ENCODE results near the gene MBD3L5. TPM values are rescaled to one million over a fixed set of nuclear protein-coding genes. Genes with fewer than 3 reads are reported as not detected.
"Not testable (repeated sequence)": the region's sequence is repeated elsewhere in the genome, so short reads cannot be mapped to it uniquely, and the experiment has no call there.

MBD3L5 gene
- total and polyA plus RNA-seq, 2 experiments from 2014 or later: not detected

DNA sequence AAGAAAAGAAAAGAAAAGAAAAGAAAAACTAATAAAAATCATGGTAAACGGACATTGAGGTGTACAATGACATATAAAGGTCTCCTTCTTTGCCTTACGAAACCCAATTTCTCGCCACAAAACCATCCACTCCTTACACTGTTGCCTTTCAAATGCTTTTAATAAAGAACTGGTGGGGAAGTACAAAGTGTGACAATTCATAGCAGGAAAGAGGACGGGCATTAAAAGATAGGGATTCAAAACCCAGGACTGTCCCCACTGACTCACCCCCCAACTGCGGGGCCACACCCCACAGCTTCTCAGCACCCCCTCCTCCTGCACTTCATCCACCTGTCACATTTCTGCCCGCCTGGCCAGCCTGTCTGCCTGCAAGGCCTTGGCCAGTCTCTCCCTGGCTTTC, 11.6 kb upstream of the MBD3L5 start:
- no peak overlapping the region for H2AFZ ChIP-seq
- WGBS (ENCODE audit: low lambda C conversion rate, missing lambda C conversion rate): 81% methylated on average over 6 of the region's 6 CpGs

DNA sequence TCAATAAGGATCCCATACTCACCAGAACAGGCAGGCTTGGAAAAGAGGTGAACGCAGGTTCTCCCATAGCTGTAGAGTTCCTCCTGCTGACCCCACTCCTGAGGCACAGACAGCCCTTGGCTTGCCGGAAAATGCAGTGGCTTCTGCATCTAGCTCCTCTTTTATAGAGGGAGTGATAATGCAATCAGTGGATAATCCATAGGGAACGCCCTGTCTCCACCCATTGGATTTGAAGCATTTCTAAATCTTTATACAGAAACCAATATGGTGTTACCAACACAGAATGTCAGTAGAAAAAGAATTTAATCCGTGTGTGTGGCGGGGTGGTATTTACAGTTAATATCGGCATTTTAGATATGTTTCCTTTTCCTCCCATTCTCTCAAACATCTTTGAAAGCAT, 9.0 kb upstream of the MBD3L5 start, which contains the start of gene MBD3L2B:
Gene MBD3L2B (minus strand): TSS at position 101 of the 400 bp plus-strand sequence. CDS start 34 bp downstream, at position 67.
- DNase-seq (ENCODE audit: low spot score); H3K4me2 ChIP-seq; H2AFZ ChIP-seq; H3K9me3 ChIP-seq (ENCODE audit: low read depth); H3K9me2 ChIP-seq (replicated peaks; ENCODE audit: insufficient read depth); H3K79me2 ChIP-seq; H3K4me3 ChIP-seq; H3K4me1 ChIP-seq (ENCODE audit: insufficient read depth); H3K36me3 ChIP-seq (replicated peaks; ENCODE audit: insufficient read depth, low read depth); H3K27ac ChIP-seq; H3K27me3 ChIP-seq; H4K20me1 ChIP-seq (ENCODE audit: insufficient read depth, poor library complexity, severe bottlenecking): not testable (repeated sequence)
- WGBS (ENCODE audit: low lambda C conversion rate, missing lambda C conversion rate): no CpG with 5 or more reads among the region's 6 CpGs

More for the DNA sequence above, 11.6 kb upstream of the MBD3L5 start:
- Histone ChIP-seq H4K20me1 (ENCODE audit: insufficient read depth, poor library complexity, severe bottlenecking) (no peaks in the 10 kb centered on the region), H3K9me3 (ENCODE audit: low read depth) (no peaks in the 10 kb centered on the region), H3K9me2 (replicated peaks; ENCODE audit: insufficient read depth) (no peaks in the 10 kb centered on the region), H3K4me3 (no peak overlapping the region), H3K4me2 (no peak overlapping the region), H3K4me1 (ENCODE audit: insufficient read depth) (no peaks in the 10 kb centered on the region), H3K36me3 (replicated peaks; ENCODE audit: insufficient read depth, low read depth) (no peaks in the 10 kb centered on the region), H3K79me2 (no peaks in the 10 kb centered on the region), H3K27me3 (no peaks in the 10 kb centered on the region), H3K27ac (no peak overlapping the region)
- DNase-seq (ENCODE audit: low spot score): no peak
- TF ChIP-seq EZH2 (IDR thresholded peaks at IDR 0.05; ENCODE audit: borderline replicate concordance) (no peak), EZH2phosphoT487 (IDR thresholded peaks at IDR 0.05; ENCODE audit: low read depth, severe bottlenecking, unreplicated experiment) (no peak)
- TF ChIP-seq, protein P1, sequence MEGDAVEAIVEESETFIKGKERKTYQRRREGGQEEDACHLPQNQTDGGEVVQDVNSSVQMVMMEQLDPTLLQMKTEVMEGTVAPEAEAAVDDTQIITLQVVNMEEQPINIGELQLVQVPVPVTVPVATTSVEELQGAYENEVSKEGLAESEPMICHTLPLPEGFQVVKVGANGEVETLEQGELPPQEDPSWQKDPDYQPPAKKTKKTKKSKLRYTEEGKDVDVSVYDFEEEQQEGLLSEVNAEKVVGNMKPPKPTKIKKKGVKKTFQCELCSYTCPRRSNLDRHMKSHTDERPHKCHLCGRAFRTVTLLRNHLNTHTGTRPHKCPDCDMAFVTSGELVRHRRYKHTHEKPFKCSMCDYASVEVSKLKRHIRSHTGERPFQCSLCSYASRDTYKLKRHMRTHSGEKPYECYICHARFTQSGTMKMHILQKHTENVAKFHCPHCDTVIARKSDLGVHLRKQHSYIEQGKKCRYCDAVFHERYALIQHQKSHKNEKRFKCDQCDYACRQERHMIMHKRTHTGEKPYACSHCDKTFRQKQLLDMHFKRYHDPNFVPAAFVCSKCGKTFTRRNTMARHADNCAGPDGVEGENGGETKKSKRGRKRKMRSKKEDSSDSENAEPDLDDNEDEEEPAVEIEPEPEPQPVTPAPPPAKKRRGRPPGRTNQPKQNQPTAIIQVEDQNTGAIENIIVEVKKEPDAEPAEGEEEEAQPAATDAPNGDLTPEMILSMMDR (IDR thresholded peaks at IDR 0.05; ENCODE audit: poor library complexity): no peak

DNA sequence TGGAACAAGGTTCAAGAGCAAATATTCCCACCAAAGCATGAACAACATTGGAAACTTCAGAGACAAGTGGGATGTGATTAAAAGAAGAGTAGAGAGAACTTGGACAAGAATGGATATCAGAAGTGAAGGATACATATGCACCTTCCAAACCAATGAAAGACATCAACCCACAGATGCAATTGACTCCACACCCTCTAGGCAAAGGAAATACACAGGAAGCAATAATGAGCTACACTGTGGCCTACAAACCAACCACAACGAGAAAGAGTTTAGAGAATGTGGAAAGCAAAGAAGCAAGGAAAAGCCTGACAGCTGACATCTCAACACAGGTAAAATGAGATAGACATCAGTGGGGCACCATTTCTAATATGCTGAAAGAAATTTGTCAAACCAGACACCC, 1.6 kb upstream of the MBD3L5 start:
- no CpG with 5 or more reads among the region's 1 CpG for WGBS (ENCODE audit: low lambda C conversion rate, missing lambda C conversion rate)
- not testable (repeated sequence) for H3K4me2 ChIP-seq

DNA sequence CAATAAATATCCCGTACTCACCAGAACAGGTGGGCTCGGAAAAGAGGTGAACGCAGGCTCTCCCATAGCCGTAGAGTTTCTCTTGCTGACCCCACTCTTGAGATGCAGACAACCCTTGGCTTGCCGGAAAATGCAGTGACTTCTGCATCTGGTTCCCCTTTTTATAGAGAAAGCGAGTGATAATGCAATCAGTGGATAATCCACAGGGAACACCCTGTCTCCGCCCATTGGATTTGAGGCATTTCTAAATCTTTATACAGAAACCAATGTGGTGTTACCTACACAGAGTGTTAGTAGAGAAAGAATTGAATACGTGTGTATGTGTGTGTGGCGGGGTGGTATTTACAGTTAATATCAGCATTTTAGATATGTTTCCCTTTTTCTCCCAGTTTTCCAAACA, 9.7 kb downstream of the MBD3L5 start, which contains the start of gene MBD3L4:
Gene MBD3L4 (minus strand): TSS at position 101 of the 400 bp plus-strand sequence. CDS start 35 bp downstream, at position 66.
- H3K4me3 ChIP-seq; H2AFZ ChIP-seq; H3K36me3 ChIP-seq (replicated peaks; ENCODE audit: insufficient read depth, low read depth); H3K79me2 ChIP-seq; H3K27ac ChIP-seq; H4K20me1 ChIP-seq (ENCODE audit: insufficient read depth, poor library complexity, severe bottlenecking); H3K9me2 ChIP-seq (replicated peaks; ENCODE audit: insufficient read depth); H3K4me2 ChIP-seq; H3K4me1 ChIP-seq (ENCODE audit: insufficient read depth); H3K27me3 ChIP-seq; H3K9me3 ChIP-seq (ENCODE audit: low read depth); DNase-seq (ENCODE audit: low spot score): not testable (repeated sequence)
- 97% methylated on average over 2 of the region's 9 CpGs for WGBS (ENCODE audit: low lambda C conversion rate, missing lambda C conversion rate)

More for the DNA sequence above, 1.6 kb upstream of the MBD3L5 start:
- H3K9me3 ChIP-seq (ENCODE audit: low read depth); H3K4me1 ChIP-seq (ENCODE audit: insufficient read depth); H4K20me1 ChIP-seq (ENCODE audit: insufficient read depth, poor library complexity, severe bottlenecking); H2AFZ ChIP-seq; H3K4me3 ChIP-seq; H3K9me2 ChIP-seq (replicated peaks; ENCODE audit: insufficient read depth); H3K79me2 ChIP-seq; DNase-seq (ENCODE audit: low spot score); H3K27ac ChIP-seq; H3K27me3 ChIP-seq; H3K36me3 ChIP-seq (replicated peaks; ENCODE audit: insufficient read depth, low read depth): not testable (repeated sequence)

DNA sequence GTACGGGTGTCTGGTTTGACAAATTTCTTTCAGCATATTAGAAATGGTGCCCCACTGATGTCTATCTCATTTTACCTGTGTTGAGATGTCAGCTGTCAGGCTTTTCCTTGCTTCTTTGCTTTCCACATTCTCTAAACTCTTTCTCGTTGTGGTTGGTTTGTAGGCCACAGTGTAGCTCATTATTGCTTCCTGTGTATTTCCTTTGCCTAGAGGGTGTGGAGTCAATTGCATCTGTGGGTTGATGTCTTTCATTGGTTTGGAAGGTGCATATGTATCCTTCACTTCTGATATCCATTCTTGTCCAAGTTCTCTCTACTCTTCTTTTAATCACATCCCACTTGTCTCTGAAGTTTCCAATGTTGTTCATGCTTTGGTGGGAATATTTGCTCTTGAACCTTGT, 11.2 kb downstream of the MBD3L5 start:
- H2AFZ ChIP-seq: not testable (repeated sequence)
- WGBS (ENCODE audit: low lambda C conversion rate, missing lambda C conversion rate): no CpG with 5 or more reads among the region's 2 CpGs

DNA sequence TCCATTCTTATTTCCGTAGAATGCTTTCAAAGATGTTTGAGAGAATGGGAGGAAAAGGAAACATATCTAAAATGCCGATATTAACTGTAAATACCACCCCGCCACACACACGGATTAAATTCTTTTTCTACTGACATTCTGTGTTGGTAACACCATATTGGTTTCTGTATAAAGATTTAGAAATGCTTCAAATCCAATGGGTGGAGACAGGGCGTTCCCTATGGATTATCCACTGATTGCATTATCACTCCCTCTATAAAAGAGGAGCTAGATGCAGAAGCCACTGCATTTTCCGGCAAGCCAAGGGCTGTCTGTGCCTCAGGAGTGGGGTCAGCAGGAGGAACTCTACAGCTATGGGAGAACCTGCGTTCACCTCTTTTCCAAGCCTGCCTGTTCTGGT, 18.6 kb downstream of the MBD3L5 start, which contains the start of gene MBD3L2:
Gene MBD3L2 (plus strand): TSS at position 301 of the 400 bp plus-strand sequence. CDS start 53 bp downstream, at position 354.
- H3K27me3 ChIP-seq; H3K4me1 ChIP-seq (ENCODE audit: insufficient read depth); H3K27ac ChIP-seq; H3K9me2 ChIP-seq (replicated peaks; ENCODE audit: insufficient read depth); H2AFZ ChIP-seq; H3K9me3 ChIP-seq (ENCODE audit: low read depth); DNase-seq (ENCODE audit: low spot score); H3K4me3 ChIP-seq; H4K20me1 ChIP-seq (ENCODE audit: insufficient read depth, poor library complexity, severe bottlenecking); H3K4me2 ChIP-seq; H3K79me2 ChIP-seq; H3K36me3 ChIP-seq (replicated peaks; ENCODE audit: insufficient read depth, low read depth): not testable (repeated sequence)
- no CpG with 5 or more reads among the region's 7 CpGs for WGBS (ENCODE audit: low lambda C conversion rate, missing lambda C conversion rate)

More for the DNA sequence above, 11.2 kb downstream of the MBD3L5 start:
- H3K27ac ChIP-seq; H3K9me3 ChIP-seq (ENCODE audit: low read depth); H3K27me3 ChIP-seq; H3K4me3 ChIP-seq; H3K79me2 ChIP-seq; H3K4me1 ChIP-seq (ENCODE audit: insufficient read depth); H3K36me3 ChIP-seq (replicated peaks; ENCODE audit: insufficient read depth, low read depth); H3K9me2 ChIP-seq (replicated peaks; ENCODE audit: insufficient read depth); H3K4me2 ChIP-seq; H4K20me1 ChIP-seq (ENCODE audit: insufficient read depth, poor library complexity, severe bottlenecking); DNase-seq (ENCODE audit: low spot score): not testable (repeated sequence)

DNA sequence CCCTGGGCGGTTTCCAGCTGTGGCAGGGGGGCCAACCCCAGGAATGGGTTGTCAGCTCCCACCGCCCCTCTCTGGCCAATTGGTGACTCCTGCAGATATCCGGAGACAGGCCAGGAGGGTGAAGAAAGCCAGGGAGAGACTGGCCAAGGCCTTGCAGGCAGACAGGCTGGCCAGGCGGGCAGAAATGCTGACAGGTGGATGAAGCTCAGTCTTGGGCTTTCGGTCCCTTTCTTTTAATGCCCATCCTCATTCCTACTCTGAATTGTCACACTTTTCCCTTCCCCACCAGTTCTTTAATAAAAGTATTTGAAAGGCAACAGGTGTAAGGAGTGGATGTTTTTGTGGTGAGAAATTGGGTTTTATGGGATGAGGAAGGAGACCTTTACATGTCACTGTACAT, 21.0 kb downstream of the MBD3L5 start:
- H3K4me2 ChIP-seq; H3K36me3 ChIP-seq (replicated peaks; ENCODE audit: insufficient read depth, low read depth); H3K27ac ChIP-seq; H2AFZ ChIP-seq; H4K20me1 ChIP-seq (ENCODE audit: insufficient read depth, poor library complexity, severe bottlenecking); H3K4me3 ChIP-seq; H3K9me3 ChIP-seq (ENCODE audit: low read depth); H3K4me1 ChIP-seq (ENCODE audit: insufficient read depth); H3K79me2 ChIP-seq; DNase-seq (ENCODE audit: low spot score); H3K27me3 ChIP-seq; H3K9me2 ChIP-seq (replicated peaks; ENCODE audit: insufficient read depth): not testable (repeated sequence)
- WGBS (ENCODE audit: low lambda C conversion rate, missing lambda C conversion rate): 93% methylated on average over 3 of the region's 5 CpGs

DNA sequence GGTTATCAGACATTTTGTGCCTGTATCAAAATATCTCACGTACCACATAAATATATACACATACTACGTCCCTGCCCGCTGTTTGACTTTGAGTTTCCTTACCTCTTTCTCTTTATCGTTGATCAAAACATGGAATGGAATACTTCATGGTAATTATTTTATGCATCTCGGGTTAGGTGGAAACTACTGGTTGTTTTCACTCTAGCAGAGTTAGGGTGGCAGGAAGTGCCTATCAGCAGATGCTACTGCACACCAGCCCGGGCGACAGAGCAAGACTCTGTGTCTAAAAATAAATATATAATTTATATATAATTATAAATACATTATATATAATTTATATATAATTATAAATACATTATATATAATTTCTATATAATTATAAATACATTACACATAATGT, 22.5 kb downstream of the MBD3L5 start:
- not testable (repeated sequence) for H2AFZ ChIP-seq; H3K4me2 ChIP-seq; H3K79me2 ChIP-seq; DNase-seq (ENCODE audit: low spot score); H3K27ac ChIP-seq; H3K4me1 ChIP-seq (ENCODE audit: insufficient read depth); H4K20me1 ChIP-seq (ENCODE audit: insufficient read depth, poor library complexity, severe bottlenecking); H3K9me2 ChIP-seq (replicated peaks; ENCODE audit: insufficient read depth); H3K4me3 ChIP-seq; H3K9me3 ChIP-seq (ENCODE audit: low read depth); H3K36me3 ChIP-seq (replicated peaks; ENCODE audit: insufficient read depth, low read depth); H3K27me3 ChIP-seq
- 93% methylated on average over 7 of the region's 7 CpGs for WGBS (ENCODE audit: low lambda C conversion rate, missing lambda C conversion rate)
